Left renal pelvis (tissue), 4 donors: ENCODE results near the gene ERAP2. TPM values are rescaled to one million over a fixed set of nuclear protein-coding genes. Genes with fewer than 3 reads are reported as not detected.

Source experiments
- DNase-seq, 4 donors: peaks; one replicate each; pipeline ENCODE4 v3.0.0-alpha.2; 2013; ENCODE audit warnings: low read depth in 4 of 4, low spot score in 3 of 4
- polyA plus RNA-seq, 4 donors: library from polyadenylated mRNA; unstranded; fragments of 120-200 nt; gene quantifications; one replicate each; pipeline ENCODE4 v1.2.1, GENCODE V29; 2013; ENCODE audit not compliant: insufficient read length in 4 of 4

Gene ERAP2
- polyA plus RNA-seq, 4 donors: 3.2 to 27.7 (median 14.1) TPM

DNA sequence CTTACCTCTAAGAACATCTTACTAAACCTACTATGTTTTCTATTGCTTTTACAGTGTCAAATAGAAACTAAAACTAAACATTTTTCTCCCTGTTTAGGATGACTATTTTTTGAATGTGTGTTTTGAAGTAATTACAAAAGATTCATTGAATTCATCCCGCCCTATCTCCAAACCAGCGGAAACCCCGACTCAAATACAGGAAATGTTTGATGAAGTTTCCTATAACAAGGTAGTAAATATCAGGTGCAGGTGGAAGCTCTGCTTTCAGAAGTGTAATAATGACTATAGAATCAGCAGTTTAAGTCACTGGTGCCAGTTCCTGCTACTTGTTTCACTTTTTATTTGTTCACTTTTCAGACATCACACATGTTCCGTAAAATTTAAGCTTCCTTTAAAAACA lies 20.0 kb downstream of the ERAP2 start:
- no peak for DNase-seq

DNA sequence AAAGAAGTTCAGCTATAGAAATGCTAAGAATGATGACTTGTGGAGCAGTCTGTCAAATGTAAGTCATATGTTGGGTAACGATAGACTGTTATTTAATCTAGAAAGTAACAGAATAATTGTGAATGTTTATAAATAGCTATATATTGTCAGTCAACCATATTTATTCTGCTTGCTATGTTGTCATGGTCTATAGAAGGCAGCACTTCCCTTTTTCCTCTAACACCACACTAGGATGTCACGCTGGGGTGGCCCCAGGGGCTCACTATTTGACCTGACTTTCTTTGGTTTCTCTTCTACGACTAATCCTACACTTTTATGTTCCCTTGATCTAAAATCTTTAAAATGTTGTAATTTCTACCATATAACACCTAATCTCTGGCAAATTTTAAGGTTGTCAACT lies 20.5 kb downstream of the ERAP2 start:
- DNase-seq: no peak

DNA sequence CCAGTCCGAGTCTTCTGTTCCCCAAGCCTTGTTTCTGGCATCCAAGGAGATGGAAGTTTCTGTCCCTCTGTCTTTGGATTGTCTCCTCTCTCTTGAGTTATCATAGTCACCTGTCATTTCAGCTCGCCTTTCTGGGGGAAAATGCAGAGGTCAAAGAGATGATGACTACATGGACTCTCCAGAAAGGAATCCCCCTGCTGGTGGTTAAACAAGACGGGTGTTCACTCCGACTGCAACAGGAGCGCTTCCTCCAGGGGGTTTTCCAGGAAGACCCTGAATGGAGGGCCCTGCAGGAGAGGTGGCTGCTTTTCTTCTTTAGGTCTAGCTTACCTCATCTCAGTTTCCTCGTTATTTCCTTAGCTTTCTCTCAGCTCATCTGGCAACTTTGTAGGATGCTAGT lies 25.1 kb downstream of the ERAP2 start:
- no peak for DNase-seq

DNA sequence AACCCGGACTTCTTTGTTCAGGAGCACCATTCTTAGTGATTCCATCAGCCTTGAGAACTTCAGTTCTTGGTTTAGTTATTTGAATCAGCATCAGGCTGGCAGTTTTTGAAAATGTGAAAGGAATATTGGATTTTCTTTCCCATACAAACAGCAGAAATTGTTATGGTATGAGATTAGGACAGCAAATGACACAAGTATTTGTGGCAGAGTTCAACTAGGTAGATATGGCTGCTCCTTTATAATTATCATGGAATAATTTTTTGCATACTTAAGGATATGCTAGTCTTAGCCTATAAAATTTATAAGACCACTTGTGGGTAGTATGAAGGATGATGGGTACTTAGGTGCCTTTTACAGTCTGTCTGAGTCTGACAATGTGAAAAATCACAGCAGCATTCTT lies 25.5 kb downstream of the ERAP2 start:
- no peak for DNase-seq

DNA sequence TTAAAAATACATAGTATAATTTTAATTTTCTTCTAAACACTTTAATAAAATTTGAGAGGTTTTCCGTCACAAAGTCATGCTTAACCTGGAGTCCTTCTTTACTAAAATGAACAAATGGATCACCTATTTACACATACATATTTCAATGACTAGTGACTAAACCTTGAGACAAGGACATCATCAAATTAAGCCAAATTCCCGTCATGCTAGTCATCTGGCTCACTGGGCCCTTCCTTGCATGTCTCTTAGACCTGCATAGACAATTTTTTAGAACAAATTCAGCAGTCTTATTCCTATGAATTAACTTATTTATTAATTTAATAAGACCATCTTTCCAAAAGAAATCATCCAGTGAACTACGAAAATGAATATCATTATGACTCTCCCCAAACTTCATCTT lies 26.6 kb downstream of the ERAP2 start:
- no peak for DNase-seq

DNA sequence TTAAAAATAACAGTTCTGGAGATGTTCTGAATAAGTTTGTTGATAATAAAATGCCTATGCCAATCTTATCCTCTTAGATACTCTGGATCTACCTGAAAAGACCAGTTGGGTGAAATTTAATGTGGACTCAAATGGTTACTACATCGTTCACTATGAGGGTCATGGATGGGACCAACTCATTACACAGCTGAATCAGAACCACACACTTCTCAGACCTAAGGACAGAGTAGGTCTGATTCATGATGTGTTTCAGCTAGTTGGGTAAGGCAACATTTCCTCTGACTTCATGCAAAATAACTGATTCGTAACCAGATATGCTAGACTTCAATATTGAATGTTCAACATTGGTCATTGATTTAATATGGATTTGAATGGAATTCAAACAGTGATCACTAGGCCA lies 27.0 kb downstream of the ERAP2 start:
- DNase-seq: no peak

DNA sequence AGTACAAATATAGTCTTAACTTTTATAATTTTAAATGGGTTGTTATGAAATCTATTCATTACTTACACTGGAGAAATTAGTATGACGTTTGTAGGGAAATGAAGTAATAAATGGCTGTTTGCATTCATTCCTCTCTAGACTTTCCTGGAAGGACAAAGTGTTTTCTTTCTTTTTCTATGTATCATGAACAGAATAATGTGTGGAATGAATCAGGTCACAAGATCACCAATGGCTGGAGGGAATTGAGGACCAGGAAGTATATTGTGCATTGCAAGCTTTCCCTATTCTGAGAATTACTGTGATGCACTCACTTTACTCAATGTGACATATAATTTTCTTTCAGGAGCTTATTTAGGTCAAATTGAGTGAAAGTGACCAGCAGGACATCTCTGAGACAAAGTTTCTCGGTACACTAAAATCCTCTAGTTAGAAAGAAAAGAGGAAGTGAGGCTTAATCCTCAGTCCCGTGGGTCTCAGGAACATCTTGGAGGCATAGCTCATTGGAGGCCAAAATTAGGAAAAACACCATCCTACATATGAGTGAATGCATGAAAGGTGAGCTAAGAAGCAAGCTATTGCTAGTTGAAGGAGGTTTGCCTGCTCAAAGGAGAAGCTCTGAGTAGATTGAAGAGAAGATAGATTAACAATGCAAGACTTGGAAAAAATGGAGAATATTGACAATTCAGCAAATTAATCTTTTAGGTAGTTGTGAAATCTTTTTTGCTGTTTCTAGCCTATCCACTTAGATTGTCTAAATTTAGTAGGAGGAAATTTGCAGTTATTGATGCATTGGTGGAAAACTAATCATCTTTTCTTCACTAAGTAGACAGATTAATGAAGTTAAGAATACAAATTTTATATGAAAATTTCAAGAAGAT lies 28.0 kb downstream of the ERAP2 start:
- DNase-seq: no peak

DNA sequence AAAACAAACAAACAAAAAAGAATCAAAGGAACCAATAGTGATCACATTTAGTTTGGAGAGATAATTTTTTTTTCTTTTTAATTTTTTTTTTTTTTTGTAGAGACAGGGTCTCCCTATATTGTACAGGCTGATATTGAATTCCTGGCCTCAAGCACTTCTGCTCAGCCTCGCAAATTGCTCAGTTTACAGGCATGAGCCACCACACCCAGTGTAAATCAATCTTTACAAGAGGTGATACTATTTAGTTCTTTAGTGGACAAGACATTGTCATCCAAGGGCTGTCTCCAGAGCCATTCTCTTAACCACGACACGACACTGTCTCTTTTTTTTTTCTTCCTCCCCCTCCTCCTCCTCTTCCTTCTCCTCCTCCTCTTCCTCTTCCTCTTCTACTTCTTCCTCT lies 29.6 kb downstream of the ERAP2 start:
- DNase-seq: no peak

DNA sequence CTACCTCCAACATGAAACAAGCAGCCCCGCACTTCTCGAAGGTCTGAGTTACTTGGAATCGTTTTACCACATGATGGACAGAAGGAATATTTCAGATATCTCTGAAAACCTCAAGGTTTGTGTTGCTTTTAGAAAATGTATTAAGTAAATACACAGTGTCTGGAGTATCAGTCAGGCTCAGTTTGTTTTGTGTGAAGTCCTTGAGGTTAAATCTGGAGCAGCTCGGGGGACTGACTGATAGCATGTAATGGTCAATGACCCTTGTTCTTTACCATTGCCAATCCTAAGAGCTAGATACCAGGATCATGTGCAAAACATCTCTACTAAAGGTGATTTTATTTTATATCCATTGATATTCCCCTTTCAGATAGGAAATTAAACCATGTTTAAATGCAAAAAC lies 32.7 kb downstream of the ERAP2 start:
- no peak for DNase-seq

DNA sequence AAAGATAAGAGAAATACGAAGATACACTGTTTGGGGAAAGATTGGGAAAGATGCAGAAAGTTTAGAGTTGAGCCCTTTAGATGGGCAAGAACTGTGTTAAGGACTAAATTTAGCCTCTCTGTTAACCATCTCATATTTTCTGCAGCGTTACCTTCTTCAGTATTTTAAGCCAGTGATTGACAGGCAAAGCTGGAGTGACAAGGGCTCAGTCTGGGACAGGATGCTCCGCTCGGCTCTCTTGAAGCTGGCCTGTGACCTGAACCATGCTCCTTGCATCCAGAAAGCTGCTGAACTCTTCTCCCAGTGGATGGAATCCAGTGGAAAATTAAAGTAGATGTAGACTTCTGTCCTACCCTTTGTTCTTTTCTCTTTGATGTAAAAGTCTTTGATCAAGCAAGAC lies 33.1 kb downstream of the ERAP2 start:
- DNase-seq: no peak

DNA sequence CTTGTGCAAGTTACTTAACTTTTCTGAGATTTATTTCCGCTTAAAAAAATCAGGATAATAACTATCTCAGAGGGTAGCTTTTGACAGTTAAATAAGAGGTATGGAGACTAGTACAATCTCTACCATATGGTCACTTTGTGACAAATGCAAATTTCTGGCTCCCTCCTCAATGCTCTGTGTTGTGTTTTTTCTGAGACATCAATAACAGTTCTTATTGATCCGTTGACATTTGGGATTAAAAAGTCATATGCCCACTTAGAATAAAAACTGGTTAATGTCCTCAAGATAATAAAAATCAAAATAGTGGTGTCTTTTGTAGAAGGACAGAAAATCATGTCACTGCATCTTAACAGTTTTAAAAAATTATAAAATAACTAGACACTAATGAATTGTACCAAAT lies 34.8 kb downstream of the ERAP2 start:
- no peak for DNase-seq

DNA sequence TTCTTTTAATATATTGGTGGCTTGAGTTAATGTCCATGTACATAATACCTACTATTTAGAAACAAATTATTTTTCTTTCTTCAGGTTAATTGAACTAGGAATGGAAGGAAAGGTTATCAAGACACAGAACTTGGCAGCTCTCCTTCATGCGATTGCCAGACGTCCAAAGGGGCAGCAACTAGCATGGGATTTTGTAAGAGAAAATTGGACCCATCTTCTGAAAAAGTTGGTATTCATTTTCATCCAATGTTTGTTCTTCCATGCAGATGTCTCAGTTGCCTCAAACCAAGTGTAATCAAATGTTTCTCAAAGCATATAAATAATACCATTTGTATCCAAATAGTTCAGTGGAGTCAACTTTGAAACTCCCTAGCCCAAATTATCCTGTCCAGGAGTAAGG lies 36.9 kb downstream of the ERAP2 start:
- no peak for DNase-seq

DNA sequence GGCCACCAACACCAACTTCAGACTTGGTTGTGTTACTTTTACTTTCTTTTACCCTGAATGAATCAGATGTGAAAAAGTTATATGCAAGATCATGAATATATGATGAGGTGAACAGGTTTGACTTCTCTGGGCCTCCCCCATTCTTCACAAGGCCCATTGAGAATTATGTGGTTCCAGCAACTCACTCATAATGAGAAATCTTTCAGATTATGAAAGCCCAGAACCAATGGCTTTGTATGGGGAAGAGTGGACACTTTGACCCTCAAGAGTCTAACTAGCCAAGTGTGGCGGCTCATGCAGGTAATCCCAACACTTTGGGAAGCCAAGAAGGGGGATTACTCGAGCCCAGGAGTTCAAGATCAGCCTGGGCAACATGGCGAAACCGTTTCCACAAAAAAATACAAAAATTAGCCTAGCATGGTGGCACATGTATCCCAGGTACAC lies 43.5 kb downstream of the ERAP2 start:
- DNase-seq: no peak

DNA sequence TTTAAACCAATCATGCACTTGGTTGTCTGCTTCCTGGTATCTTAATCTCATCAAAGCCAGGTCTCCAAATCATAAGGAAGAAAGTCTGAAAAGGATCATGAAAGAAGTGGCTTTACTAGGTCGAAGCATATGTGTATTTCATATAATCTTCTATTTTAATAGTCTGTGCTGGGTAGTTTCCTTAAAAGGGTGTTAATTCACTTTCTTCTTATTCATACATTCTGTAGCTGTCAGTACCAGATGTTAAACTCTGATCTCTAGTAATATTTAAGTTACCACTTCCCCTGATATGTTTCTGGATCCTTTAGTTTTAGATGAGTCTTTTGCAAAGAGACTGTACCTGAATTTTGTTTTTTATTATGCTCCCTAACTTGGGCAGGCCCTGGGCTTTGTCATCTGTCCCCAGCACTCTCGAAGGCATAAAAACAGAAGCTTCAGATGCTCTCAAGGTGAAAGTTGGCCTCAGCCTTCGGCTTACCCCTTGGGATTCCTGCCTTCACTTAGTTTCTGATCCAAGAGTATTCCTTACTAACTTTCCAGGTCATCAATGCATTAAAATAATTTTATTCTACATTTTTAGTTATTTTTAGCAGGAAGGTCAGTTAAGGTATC lies 44.5 kb downstream of the ERAP2 start:
- no peak for DNase-seq

DNA sequence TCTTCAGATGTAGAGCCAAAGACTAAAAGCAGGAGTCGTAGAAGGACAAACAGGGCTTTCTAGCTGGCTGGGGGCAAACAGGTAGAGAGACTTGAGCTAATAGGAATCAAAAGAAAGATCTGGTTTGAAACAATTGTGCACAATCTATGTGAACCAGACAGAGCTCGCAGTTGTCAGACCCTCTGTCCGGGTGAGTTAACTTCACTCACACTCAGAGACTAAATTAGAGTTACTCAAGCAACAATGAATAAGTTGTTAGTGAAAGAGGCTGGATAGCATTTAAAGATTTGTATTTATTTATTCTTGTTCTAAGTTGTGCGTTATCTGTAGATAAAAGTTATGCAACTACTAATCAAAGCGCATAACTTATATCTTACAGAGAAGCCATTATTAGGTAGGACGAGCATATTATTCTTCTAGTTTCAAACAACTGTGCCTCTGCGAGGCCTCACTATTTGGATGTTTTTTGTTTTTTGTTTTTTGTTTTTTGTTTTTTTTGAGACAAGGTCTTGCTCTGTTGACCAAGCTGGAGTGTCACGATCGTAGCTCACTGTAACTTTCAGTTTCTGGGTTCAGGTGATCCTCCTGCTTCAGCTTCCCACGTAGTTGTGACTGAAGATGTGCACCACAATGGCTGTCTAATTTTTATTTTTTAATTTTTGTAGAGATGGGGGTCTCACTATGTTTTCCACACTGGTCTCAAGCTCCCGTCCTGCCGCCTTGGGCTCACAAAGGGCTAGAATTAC lies 46.4 kb downstream of the ERAP2 start:
- no peak for DNase-seq

DNA sequence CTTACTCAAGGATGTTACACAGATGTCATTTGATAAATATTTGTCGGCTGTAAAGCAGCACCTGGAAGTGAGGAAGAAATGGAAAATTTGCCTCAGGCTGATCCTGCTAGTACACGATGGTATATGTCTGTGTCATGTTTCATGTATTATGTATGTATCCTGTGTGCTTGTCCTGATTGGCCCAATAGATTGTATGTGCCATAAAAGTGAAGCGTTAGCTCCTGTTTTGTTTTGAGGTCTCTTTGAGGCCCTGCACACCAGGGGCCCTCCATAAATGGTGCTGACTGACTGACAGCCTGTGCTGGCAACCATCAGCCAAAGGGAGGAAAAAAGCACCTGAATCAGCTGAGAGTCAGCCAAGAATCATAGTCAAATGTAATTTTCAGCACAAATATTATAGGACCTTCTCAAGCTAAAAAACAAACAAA lies 47.7 kb downstream of the ERAP2 start:
- DNase-seq: no peak

DNA sequence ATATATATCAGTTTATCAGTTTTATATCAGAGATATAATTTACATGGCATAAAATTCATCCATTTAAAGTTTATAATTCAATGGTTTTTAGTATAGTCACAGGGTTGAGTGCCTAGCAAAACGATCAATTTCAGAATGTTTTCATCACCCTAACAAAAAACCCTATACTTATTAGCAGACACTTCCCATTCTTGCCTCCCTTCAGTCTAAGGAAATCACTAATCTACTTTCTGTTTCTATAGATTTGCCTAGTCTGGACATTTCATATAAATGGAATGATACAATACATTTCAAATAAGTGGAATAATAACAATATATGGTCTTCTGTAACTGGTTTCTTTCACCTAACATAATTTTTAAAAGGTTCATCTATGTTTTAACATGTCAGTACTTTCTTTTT lies 50.0 kb downstream of the ERAP2 start:
- DNase-seq: no peak

DNA sequence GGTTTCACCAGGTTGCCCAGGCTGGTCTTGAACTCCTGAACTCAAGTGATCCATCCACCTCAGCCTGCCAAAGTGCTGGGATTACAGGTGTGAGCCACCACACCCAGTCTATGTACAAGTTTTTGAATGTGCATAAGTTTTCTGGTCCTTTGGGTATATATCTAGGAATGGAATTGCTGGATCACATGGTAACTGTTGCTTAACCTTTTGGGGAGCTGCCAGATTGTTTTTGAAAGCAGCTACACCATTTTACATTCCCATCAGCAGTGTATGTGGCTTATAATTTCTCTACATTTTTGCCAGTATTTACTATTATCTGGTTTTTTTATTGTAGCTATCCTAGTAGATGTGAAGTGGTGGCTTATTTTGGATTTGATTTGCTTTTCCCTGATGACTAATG lies 50.7 kb downstream of the ERAP2 start:
- no peak for DNase-seq

DNA sequence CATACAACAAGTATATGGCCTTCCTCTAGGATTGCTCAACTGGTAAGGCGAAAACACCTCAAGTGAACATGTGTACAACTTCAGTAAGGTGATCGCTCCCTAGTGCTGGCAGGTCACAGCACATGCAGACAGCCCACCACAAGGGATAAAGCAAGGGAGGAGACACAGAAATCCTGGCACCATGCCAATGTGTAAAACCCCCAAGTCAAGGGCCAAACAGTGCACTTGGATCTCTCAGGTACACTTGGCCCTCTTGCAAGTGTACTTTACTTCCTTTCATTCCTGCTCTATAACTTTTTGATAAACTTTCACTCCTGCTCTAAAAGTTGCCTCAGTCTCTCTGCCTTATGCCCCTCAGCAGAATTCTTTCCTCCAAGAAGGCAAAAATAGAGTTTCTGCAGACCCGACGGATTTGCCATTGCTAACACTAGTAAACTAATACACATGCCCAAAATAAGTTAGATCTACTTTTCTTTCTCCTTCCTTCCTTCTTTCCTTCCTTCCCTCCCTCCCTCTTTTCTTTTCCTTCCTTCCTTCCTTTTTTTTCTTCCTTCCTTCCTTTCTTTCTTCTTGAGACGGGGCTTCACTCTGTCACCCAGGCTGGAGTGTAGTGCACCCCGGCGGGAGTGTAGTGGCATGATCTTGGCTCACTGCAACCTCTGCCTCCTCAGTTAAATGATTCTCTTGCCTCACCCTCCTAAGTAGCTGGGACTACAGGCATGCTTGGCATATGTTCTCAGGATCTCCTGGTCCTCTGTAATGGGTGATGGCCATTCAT lies 52.8 kb downstream of the ERAP2 start:
- DNase-seq: no peak

DNA sequence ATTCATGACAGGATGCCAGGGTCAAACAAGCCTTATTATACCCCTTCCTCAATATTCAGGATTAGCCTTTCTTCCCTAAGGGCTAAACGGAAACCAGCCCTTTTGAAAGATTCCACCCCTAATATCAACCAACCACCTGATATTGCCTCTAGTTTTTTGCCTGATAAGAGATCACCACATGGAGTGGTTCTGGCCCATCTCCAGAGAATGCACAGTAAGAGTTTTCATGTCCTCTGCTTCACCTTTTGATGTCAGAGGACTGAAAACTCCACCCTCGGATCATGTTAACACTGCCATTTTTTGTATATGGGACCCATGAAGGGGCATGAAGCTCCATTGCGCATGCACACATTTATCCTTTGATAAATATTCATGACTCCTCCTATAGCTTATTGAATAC lies 53.8 kb downstream of the ERAP2 start:
- no peak for DNase-seq

DNA sequence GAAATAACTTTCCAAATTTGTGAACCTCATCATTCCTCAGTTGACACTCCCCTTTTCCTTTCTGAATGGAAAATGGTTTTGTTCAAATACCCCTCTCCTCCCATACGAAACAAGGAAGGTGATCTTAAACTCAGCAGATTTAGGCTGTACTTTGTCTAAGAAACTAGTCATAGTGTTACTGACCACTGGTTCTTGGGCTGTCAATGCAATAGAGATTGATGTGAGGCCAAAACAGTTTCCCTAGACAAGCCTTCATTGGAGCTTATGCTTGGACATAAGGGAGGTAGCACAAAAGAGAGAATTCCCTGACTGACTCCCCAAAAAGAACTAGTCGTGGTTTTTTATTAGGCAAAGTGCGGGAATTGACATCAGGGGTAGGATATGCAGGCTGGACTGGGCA lies 54.3 kb downstream of the ERAP2 start:
- no peak for DNase-seq
